Stimulated activated CD4-positive, alpha-beta T cell treated with anti-CD3 and anti-CD28 coated beads, Interleukin-2, amount 100 ng/mL, for 48 hours (primary cell): ENCODE measurements around the gene FAM120C.

Experiments used
- DNase-seq, 2 donors: peaks; one replicate each; pipeline ENCODE4 v3.0.0-alpha.2; 2020

The FAM120C gene

DNA sequence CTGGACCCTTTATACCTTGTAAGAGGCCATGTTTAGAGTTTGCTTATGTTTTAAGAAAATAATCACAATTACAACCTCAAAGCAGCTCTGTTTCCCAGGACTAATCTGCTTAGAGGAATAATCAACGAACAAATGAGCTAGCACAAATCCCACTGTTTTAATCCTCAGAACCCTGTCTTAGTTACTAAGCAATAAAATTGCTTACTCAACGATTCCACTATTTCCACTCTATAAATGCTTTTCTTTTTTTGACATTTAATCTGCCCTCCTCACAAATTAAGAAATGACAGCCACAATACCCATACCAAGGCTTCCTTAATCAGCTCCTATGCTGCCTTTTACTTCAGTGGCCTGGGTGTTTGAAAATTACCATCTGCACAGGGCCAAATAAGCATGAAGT, 48.8 kb downstream of the FAM120C start:
- no peak for DNase-seq

DNA sequence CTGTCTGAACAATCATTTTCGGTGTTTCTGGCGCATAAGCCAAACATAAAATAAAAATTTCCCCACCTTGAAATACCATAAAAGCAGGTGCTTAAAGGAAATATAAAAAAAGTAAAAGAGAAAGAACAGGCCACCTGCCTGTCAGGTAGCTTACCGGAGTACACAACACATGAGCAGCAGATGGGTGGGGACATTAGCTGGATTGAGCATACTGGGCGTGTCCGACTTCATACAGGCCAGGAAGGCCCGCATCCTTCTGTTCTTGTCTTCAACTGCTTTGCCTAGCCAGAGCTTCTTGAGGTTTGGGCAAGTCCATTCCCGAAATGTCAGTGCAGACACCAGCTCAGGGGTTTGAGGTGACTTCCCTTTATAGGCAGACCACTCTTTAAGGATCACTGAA, 66.7 kb downstream of the FAM120C start:
- DNase-seq, result no peak

DNA sequence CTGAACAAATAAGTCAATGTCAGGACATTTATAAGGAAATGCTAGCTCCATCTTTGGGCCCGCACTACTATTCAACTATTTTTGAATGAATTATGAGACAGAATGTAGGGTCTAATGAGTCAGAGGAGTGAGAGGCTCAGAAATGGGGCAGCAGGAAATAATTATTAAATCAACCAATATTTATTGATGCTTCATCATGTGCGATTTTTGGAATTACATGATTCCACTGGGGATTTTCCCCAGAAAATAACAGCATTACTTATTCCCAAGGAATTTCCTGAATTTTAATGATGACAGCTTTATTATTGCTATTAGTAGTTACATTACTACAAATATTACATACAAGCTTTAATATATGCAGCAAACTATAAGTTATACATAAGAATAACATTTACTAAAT, 89.5 kb downstream of the FAM120C start:
- DNase-seq, result no peak

DNA sequence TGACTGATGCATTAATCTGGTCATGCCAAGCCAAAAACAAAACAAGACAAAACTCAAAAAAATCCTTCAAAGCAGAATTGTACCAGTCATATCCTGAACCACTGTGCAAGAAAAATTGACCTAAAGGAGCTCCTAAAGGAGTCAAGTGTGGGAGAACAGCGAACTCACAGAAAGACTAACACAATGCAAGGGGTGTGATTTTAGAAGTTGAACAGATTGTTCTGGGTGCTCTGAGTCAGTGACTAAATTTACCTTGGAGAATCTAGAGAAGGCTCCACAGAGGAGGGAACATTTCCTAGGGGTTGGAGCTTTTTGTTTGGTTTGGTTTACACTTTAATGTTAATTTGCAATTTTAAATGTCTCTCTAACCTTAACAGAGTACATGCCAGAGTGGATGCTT, 89.9 kb downstream of the FAM120C start:
- no peak for DNase-seq

DNA sequence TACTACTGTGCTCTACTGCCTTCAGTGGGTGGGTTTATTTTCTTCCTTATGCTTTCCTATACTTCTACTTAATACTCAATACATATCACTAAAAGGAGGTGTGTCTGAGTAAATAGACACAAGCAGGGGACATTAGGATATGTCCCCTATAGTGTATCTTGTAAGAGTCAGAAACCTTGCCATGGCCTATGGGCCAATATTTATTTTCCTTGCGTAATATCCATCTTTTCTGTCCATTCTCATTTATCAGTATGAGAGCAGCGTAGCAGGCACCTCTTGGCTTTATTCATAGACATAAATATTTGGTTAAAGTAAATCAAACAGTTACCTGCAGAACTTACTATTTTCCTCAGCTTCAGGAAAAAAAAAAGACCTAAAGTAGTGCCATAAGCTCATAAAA, 92.2 kb downstream of the FAM120C start:
- no peak for DNase-seq

DNA sequence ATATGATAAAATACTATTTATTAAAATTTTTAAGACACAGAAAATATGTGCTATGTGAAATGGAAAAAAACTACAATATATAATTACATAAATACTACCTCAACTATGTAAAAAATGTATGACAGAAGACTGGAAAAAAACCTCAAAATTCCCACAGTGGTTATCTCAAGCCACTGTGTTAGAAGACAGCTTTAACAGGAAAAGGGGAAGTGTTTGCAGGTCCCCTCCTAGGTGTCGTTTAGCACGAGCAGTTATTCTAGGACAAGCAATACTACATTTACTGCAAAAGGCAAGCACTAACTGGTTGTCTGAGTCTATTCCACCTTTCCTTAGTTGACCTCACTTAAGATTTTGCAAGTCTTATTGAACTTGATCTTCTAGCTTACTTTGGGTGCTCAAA, 93.9 kb downstream of the FAM120C start:
- no peak for DNase-seq

DNA sequence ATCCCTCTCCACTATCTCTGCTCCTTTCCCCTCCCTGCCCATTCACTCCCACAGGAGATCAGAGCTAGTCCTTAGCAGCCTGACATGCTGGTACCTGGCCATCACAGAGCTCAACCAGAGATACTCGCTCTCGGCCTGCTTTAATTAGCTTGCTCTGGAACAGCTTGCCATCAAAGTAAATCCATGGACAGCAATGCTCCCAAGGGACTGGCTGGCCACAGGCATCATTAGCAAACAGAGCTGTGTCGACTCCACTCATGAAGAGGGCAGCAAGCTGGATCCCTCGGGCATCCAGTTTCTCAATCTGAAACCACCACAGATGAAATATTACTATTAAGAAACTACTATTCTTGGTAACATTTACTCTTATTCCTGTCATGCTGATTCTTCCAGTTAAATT, 95.4 kb downstream of the FAM120C start:
- DNase-seq, result no peak

DNA sequence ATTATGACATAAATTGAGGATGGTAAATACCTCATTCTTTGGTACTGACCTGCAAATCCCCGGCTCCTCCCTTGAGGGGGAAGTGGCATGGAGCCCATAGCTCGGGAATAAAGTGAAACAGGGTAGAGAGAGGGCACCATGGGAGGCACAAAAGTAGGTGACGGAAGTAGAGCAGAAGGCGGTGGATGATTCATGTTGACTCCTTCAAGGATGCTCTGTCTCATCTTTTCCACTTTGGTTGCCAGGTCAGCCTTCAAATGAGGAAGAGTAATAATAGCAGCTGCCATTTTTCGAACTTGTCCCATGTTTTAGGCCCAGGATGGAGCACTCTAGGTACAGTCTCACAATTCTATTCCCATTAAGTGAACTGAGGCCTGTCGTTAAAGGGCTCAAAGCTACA, 97.4 kb downstream of the FAM120C start:
- DNase-seq, result no peak

DNA sequence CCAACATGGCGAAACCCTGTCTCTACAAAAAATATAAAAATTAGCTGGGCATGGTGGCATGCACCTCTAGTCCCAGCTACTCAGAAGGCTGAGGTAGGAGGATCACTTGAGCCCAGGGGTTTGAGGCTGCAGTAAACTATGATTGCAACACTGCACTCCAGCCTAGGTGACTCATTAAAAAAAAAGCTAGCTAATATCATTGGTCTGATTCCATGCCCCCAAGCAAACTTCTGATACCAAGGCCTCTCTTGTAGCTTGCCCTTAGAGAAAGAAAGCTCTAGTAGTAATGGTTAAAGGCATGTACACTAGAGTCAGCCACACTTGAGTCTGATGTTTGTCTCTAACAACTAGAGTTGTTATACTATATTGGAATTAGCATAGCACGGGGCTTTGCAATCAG, 106.2 kb downstream of the FAM120C start:
- no peak for DNase-seq

DNA sequence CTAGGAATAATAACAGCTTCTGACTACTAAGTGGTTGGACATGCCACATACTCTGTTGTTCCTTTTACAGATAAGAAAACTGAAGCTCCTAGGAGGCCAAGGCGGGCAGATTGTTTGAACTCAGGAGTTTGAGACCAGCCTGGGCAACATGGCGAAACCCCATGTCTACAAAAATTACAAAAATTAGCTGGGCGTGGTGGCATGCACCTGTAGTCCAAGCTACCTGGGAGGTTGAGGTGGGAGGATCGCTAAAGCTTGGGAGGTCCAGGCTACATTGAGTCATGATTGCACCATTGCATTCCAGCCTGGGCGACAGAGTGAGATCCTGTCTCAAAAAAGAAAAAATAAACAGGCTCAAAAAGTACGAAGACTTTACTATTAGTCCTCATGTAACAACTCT, 108.2 kb downstream of the FAM120C start:
- DNase-seq, result no peak

DNA sequence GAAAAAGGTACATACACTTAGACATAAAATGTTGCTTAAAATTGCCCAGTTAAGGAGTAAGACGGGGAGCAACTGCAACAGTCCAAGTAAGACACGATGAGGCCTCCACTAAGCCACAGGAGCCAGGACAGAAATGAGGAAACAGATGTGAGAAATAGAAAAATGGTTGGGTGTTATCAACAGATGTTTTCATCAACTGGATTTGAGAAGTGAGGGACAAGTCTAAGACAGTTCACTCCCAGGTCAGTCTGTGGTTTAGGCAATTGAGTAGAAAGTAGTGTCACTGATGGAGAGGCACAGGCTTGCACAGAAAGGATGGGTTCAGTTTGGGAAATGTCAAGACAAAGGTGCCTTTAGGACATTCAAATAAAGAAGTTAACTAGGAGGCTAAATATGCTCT, 115.3 kb downstream of the FAM120C start:
- DNase-seq, result no peak

DNA sequence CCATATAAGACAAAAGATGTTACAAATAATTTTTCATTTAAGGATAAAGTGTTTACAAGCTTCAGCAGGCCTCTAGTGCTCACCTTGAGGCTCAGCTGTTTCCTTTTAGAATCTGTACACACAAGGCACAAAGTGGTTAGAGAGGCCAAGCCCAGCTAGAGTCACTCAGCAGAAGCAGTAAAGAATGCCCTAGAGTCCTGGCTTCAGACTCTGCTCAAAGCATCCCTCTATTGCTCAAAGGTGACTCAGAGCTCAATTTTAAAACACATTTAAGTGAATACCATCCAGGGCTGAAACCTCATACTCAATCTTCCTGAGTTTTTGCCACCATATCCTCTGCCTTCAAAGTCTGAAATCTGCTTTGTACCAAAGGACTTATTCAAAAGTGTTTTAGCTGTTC, 116.2 kb downstream of the FAM120C start:
- DNase-seq, result no peak

DNA sequence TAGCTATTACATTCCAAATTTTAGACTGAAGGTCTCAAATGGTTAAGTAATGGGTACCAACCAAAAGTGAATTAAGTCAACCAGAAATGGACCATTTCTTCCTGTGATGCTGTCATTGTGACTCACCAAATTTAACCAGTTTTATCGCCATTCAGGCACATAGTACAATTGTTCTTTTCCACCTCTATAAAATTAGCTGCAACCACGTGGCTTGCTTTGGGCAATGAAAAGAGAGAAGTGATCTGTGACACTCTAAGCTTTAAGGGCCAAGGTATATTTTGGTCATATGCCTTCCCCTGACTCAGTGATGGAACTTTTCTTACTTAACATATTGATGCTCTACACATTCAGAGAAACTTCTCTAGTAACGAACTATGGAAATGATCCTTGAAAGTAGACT, 118.5 kb downstream of the FAM120C start:
- no peak for DNase-seq

DNA sequence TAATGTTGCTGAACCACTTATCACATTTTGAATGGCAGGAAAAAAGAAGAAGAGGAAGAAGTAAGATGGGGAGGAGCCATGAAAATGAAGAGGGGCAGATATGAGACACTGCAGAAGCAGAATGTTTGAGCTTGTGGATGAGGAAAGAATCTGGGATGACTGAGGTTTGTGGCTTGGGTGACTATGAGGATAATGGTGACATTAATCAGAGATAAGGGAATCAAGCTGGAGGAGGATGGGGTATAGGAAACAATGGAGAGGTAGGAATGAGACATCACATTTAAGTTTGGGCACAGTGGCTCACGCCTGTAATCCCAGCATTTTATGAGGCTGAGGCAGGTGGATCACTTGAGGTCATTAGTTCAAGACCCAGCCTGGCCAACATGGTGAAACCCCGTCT, 119.7 kb downstream of the FAM120C start:
- DNase-seq, result no peak

DNA sequence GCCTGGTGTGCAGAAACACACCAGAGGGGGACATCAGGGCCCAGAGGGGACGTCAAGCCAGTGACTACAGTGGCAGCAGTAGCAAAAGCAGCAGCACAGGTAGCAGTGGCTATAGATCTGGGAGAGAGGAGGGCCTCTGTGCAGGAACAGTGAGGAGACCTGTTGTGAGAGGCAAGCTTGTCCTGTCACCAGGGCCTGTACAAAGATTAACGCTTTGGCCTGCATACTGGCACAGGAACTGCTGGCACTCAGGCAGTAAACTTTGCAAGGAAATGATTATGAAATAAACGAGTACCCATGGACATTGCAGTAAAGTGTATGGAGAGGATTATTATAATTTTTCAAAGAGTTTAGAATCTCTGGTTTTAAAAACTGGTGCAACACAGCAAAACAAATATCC, 133.3 kb downstream of the FAM120C start:
- no peak for DNase-seq

DNA sequence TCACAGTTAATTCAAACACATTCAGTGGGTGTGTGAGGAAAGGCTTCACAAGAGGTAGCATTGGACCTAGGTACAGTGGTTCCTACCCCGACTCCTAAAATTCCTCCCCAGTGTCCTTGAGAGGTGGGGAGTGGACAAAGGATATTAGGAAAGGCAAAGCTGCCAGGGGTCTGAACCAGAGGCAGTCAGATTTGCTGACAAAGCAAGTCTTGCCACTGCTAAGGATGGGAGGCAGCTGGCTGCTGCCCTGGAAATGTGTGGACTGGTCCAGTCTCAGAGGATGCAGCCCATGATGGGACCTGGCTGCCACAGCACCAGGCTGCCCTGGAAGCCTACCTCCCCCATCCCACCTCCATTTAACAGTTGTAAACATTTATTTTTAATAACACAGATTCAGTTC, 134.6 kb downstream of the FAM120C start:
- no peak for DNase-seq

DNA sequence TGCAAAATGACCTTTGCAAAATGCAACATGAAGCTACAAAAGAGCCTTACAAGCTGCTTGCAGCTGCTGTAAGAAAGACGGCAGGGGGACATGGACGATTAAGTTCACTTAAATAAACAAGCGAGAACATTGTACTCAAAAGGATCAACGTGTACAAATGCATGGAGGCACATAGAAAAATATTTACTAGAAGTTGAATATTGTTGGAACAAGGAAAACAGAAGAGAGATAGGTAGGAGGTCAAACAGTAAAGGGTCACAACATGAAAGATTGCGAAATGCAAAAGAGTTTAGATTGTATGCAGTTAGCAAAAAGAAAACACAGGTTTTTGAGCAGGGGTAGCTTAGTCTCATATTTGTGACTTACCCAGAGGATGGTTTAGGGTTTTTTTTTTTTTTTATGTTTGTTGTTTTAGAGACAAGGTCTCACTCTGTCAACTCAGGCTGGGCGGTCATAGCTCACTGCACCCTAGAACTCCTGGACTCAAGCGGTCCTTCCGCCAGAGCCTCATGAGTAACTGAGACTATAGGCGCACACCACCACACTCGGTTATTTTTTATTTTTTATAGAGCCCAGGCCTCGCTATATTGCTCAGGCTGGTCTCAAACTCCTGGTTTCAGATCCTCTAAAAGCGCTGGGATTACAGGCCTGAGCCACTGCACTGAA, 137.4 kb downstream of the FAM120C start:
- no peak for DNase-seq

DNA sequence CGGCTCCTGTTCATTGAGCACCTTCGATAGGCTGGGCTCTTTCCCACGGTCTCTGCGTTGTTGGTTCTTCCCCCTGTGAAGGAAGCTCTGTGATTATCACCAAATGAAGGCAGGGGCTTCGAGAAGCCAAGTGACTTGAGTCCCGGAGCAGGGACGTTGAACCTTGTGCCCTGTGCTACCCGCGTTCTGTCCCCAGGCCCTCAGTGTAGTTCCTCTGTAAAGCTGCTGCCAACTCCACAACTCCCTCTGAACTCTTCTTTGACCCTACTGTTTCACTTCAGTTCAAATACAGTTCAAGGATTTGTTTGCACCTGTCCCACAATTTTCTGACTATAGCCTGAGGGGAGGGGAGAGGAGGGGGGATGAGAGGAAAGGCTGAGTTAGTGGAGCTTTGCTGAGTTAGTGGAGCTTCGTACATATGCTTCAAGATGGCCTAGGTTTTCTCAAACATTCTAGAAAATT, 138.1 kb downstream of the FAM120C start:
- no peak for DNase-seq

DNA sequence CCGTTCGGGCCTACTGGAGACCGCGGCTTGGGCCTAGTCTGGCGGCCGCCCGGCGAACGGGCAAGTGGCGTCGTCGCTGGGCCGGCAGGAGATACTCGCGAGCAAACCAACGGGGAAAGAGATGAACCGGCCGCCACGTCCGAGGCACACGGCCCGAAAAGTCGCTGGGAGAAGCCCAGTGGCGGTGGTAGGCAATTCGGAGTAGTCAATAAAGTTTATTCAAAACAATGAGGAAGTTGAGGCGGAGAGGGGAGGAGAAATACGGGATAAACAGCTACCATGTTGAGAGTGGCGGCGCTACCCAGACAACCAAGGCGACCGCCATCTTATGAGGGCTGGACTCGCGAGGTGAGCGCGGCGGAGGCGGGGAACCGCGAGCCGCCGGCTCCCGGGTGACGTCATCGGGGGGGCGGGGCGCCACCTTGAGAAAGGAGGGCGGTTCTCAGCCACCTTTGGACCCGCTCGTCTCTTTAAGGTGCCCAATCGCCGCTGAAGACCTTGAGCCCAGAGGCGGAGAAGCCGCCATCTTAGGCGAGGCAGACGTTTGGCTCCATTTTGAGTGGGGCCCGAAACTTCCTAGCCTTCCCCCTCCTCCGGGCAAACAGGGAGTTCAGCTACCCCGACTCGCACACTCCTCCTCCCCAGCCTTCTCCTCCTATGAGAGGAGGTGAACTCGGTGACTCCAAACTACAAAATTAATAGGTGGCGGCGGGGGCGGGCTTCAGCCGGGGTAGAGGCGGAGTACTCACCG, 138.8 kb downstream of the FAM120C start, which contains the start of gene PHF8:
Gene PHF8, minus strand, starts transcription at position 348 of the 751 bp plus-strand sequence. CDS start 1,745 bp downstream, outside the sequence.
- DNase-seq, result peak; percentile 86 to 90

DNA sequence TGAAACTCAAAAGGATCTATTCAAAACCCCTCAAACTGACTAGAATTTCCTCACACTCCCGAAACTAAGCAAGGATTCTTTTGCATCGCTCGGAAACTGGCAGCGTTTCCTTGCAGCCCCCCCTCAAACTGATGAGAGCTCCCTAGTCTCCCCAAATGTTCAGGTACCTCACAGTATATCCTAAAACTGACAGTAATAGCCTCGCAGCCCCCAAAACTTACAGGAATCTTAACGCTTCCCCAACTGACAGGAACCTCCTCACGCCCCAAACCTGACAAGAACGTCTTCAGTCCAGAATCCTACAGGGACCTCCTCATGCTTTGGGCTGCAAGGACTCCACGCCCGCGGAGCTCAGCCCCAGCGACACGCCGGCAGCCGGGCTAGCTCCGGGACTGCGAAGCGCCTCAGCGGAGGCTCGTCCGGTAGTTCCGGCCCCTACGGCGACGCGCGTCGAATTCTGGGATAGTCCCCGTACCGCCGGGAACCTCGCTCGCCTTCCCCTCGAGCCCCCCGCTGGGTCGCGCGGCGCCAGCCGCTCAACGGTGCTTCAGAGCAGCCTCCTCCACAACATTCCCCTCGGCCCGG, 139.4 kb downstream of the FAM120C start:
- peak; percentile 3 to 8 for DNase-seq

DNA sequence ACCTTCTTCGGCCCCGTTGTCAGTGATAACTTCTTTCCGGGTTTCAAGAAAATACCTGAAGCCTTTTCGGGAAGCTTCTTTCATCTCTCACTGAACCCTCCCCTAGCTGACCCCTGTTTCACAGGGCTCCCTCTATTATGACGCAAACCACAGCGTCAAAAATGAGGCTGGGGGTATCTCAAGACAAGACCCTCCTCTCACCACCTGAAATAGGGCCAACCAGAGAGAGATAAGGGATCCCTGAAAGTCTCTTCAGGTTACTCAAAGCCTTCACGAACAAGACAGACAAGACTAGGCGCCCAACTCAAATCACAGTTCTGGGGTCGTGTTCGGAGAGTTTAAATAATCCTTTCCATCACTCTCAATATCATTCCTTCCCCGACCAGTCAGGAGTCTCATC, 140.0 kb downstream of the FAM120C start:
- DNase-seq, result no peak

DNA sequence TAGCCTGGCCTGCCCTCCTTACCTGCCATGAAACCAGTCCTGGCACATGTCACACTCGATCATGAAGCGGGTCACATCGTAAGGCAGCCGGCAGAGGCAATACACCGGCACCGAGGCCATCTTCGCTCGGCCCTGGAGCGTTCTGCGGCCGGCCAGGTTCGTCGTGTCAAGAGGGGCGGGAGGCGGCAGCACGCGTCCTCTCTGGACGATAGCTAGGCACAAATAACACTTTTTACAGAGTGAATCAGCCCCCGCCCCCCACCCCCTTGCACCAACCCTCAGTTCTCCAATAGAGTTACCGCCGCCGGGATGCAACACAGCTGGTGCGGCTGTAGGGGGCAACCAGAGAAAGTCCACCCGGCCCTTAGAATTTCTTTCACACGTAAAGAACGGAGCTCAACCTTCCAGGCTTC, 140.4 kb downstream of the FAM120C start:
- DNase-seq, result peak; percentile 11 to 18

DNA sequence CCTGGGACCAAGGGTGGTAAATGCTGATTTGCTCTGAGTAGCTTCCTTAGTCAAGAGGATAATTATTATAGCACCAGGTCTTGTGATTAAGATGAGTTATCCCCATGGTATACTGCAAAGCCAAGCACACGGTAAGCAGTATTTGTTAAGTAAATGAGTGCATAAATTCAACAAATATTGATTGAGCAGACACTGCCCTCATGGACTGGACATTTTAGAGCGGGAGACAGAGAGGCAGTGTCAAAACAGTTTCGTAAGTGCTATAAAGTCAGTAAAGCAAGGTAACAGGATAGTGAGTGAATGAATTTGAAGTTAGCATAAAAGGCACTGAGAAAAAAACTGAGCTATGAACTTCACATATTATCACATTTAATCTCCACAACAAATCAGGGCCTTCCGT, 152.7 kb downstream of the FAM120C start:
- DNase-seq, result no peak

DNA sequence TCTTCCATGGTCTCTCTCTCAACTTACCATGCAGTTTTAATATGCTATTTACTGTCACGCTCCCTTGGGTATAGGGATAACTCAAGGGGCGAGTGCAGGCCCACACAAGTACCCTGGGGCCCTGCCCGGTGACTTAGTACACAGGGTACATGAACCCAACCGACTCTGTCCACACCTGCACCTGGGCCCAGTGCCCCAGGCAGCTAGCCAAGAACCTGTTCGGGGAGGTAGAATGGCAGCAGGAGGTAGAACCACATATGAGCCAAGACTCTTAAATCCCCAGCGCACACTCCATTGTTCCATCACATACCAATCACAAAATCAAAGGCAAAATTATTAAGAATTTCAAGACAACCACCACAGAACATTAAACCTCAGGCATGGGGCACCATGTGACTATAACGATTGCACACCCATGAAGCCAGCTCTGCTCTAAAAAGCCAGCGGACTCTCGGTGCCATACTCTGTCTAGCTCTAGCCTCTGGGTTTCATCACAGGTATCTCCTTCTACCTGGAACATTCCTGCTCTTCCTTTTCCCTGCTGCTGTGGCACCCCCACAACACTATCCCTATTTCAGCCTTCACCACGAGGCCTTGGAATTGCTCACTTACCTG, 153.4 kb downstream of the FAM120C start:
- no peak for DNase-seq
